B cell (primary cell): ENCODE results near the gene SLC7A1.

ENCODE experiments used
- EZH2 ChIP-seq: IDR thresholded peaks from 2 replicates; pipeline ENCODE4 v1.6.1; 2012; ENCODE audit warnings: borderline replicate concordance, low read depth, mild to moderate bottlenecking, moderate library complexity, low read length; ENCODE audit not compliant: insufficient read depth, poor library complexity, severe bottlenecking
- TF ChIP-seq, protein P1 (sequence below): fragments of 200-600 bp; IDR thresholded peaks from one replicate; pipeline ENCODE4 v1.8.0; 2022; ENCODE audit warnings: antibody characterized with exemption, mild to moderate bottlenecking

DNA sequence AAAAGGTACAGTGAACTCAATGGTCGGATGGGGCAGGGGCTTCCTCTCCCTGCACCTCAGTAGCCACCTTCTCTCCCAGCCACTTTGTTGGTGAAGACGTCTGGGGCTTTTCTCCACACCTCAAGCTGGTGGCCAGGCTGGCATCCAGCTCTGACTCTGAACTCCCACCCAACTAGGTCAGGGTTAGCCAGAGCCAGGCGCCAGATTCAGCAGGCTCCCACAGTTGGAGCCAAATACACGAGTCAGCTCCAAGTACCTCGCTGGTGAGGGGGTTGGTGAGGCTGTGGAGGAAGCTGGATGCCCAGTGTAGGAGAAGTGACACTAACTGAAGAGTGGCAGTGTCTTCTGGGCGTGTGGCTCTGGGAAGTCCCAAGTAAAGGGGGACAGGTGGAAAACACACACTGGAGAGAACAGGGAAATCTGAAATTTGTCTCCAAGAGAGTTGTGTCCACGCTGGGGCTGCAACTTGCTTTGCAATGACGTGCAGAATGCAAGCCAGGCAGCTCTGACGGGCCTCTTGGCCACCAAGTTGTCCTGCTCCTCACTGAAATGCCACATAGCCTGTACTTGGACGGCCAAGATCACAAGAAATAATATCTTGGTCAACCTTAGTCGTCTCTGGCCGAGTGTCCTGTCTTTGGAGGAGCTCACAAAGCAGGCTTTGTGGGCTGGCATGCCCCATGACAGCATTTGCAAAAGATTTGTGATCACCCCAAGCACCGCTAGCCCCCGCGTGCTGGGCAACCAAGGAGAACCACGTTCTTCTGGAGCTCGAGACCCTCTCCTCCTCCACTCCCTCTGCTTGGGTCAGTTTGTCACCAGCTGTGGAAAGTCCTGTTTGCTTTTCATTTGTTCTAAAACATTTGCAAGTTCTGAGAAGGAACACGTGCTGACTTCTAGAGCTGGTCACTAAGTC, 18.1 kb downstream of the SLC7A1 start:
- TF ChIP-seq EZH2 = no peak
- TF ChIP-seq, protein P1, sequence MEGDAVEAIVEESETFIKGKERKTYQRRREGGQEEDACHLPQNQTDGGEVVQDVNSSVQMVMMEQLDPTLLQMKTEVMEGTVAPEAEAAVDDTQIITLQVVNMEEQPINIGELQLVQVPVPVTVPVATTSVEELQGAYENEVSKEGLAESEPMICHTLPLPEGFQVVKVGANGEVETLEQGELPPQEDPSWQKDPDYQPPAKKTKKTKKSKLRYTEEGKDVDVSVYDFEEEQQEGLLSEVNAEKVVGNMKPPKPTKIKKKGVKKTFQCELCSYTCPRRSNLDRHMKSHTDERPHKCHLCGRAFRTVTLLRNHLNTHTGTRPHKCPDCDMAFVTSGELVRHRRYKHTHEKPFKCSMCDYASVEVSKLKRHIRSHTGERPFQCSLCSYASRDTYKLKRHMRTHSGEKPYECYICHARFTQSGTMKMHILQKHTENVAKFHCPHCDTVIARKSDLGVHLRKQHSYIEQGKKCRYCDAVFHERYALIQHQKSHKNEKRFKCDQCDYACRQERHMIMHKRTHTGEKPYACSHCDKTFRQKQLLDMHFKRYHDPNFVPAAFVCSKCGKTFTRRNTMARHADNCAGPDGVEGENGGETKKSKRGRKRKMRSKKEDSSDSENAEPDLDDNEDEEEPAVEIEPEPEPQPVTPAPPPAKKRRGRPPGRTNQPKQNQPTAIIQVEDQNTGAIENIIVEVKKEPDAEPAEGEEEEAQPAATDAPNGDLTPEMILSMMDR = no peak
